Transverse colon (tissue), 4 donors: ENCODE results near the gene MGST2. TPM values are rescaled to one million over a fixed set of nuclear protein-coding genes. Genes with fewer than 3 reads are reported as not detected.

Source experiments
- DNase-seq: peaks from one replicate; pipeline ENCODE4 v3.0.0-alpha.2; 2019
- H3K27ac ChIP-seq, 4 donors: fragments of 200-600 bp; sonication (generic); 2 replicates each; pipeline ENCODE4 v1.5.1; 2016 to 2018; ENCODE audit warnings: inconsistent platforms in 4 of 4
- H3K27me3 ChIP-seq: fragments of 200-600 bp; sonication (generic); 2 replicates; pipeline ENCODE4 v1.5.1; 2017; ENCODE audit warnings: inconsistent platforms
- H3K36me3 ChIP-seq, 4 donors: fragments of 200-600 bp; sonication (generic); 2 replicates each; pipeline ENCODE4 v1.5.1; 2017 to 2019; ENCODE audit warnings: inconsistent platforms in 4 of 4
- H3K4me1 ChIP-seq, 4 donors: fragments of 200-600 bp; sonication (generic); 2 replicates each; pipeline ENCODE4 v1.5.1; 2017 to 2020; ENCODE audit warnings: inconsistent platforms in 4 of 4
- H3K4me3 ChIP-seq, 4 donors: fragments of 200-600 bp; sonication (generic); 1 replicate in 1 of 4; 2 replicates in 3 of 4; pipeline versions ENCODE4 v1.5.1 to v1.6.1; 2017 to 2019; ENCODE audit warnings: inconsistent platforms in 4 of 4
- H3K9me3 ChIP-seq, 2 donors: fragments of 200-600 bp; sonication (generic); 2 replicates each; pipeline ENCODE4 v1.5.1; 2017 to 2019; ENCODE audit warnings: inconsistent platforms in 2 of 2
- CTCF ChIP-seq, 5 experiments: fragments of 200-600 bp in 3 of 5; fragments of 450-650 bp in 2 of 5; sonication (generic) in 3 of 5; IDR thresholded peaks; 1 replicate in 2 of 5; 2 replicates in 3 of 5; pipeline ENCODE4 v1.5.1; 2016 to 2017; ENCODE audit warnings: antibody characterized with exemption in 5 of 5, inconsistent platforms in 3 of 5, mild to moderate bottlenecking in 2 of 5, moderate library complexity in 1 of 5
- EP300 ChIP-seq: sonication (generic); formaldehyde crosslinking; IDR thresholded peaks from one replicate; pipeline ENCODE4 v1.6.1; 2017; ENCODE audit warnings: antibody characterized with exemption, low read depth
- POLR2A ChIP-seq: fragments of 450-650 bp; IDR thresholded peaks from one replicate; pipeline ENCODE4 v1.6.1; 2016; ENCODE audit warnings: antibody characterized with exemption, mild to moderate bottlenecking, moderate library complexity
- POLR2AphosphoS5 ChIP-seq, 3 donors: sonication (generic); formaldehyde crosslinking; IDR thresholded peaks; one replicate each; pipeline ENCODE4 v1.6.1; 2016; ENCODE audit warnings: antibody characterized with exemption in 3 of 3
- WGBS, 2 donors: methylation state at CpG; one replicate each; pipeline ENCODE4 v1.1.5; 2018; ENCODE audit warnings: low coverage in 1 of 2; 5-methylcytosine and 5-hydroxymethylcytosine counted together
- in situ Hi-C, 4 donors: fragments of 200-750 bp; cut with MboI; loops; one replicate each; pipeline versions ENCODE4 v1.15.0 to v1.15.1; 2017; ENCODE audit warnings: low sequenced_read_pairs in 3 of 4, low pct_ligation_motif_present in 1 of 4, low pct_unique_long_range_greater_than_20kb in 1 of 4
- intact Hi-C: fragments of 100-400 bp; cut with DNase I; formaldehyde crosslinking; loops from one replicate; pipeline ENCODE4 v1.15.1; 2023; ENCODE audit warnings: low total_unique reads
- total RNA-seq, 4 donors: library from RNA; depleted of rRNA; stranded (reverse); fragments of >200 nt; gene quantifications; one replicate each; pipeline ENCODE4 v1.1.0, GENCODE V29; 2016

Gene MGST2
- total RNA-seq, 4 donors from 2014 or later, result 3.4 to 91.5 (median 39.4) TPM

- Histone ChIP-seq H3K9me3 (no peaks in the 10 kb centered on the region), H3K4me3 (peak overlapping the region in 3 of 4 donors; percentile 45 to 54 (median 47)), H3K27ac (peak overlapping the region; percentile 85 to 90 (median 88)), H3K27me3 (no peaks in the 10 kb centered on the region), H3K36me3 (no peaks in the 10 kb centered on the region), H3K4me1 (peaks cover 7 to 52% (median 31%) of the 10 kb centered on the region in 4 donors)
- intact Hi-C loops (no loop called here), in situ Hi-C loops (no loop called here)
- no peak for TF ChIP-seq POLR2AphosphoS5 (IDR thresholded peaks at IDR 0.05)
- no peak for TF ChIP-seq POLR2A
- no peak for TF ChIP-seq EP300
- no peak for TF ChIP-seq CTCF (IDR thresholded peaks at IDR 0.05)
- 24 to 66% methylated on average over 4 to 10 of the region's 10 CpGs for WGBS, 2 donors
- DNase-seq, result no peak
These were observed 435 bp upstream of the MGST2 start for GRCh38 chr4:139665079-139665689.

GRCh38 chr4:139666735-139667281 lies 1.2 kb downstream of the MGST2 start:
- Histone ChIP-seq H3K27ac (peak overlapping the region; percentile 85 to 90 (median 88)), H3K4me1 (peaks cover 7 to 45% (median 31%) of the 10 kb centered on the region in 4 donors), H3K9me3 (no peaks in the 10 kb centered on the region), H3K36me3 (no peaks in the 10 kb centered on the region), H3K4me3 (peak overlapping the region in 3 of 4 donors; percentile 45 to 54 (median 47)), H3K27me3 (no peaks in the 10 kb centered on the region)
- peak; percentile 70 for DNase-seq
- 22 to 37% methylated on average over 10 to 11 of the region's 11 CpGs for WGBS, 2 donors
- intact Hi-C loops (no loop called here), in situ Hi-C loops (no loop called here)
- TF ChIP-seq POLR2A (peak; percentile 18), CTCF (IDR thresholded peaks at IDR 0.05) (no peak), POLR2AphosphoS5 (IDR thresholded peaks at IDR 0.05) (peak in 1 of 3 donors; percentile 63)

- Histone ChIP-seq H3K4me3 (peak overlapping the region in 1 of 4 donors; percentile 47), H3K4me1 (peaks cover 7 to 45% (median 31%) of the 10 kb centered on the region in 4 donors), H3K36me3 (no peaks in the 10 kb centered on the region), H3K27ac (peak overlapping the region; percentile 85 to 90 (median 88)), H3K9me3 (no peaks in the 10 kb centered on the region), H3K27me3 (no peaks in the 10 kb centered on the region)
- DNase-seq, result no peak
- 35 to 58% methylated on average over 2 of the region's 2 CpGs for WGBS, 2 donors
- in situ Hi-C loops (no loop called here), intact Hi-C loops (no loop called here)
- TF ChIP-seq CTCF (IDR thresholded peaks at IDR 0.05) (no peak), POLR2AphosphoS5 (IDR thresholded peaks at IDR 0.05) (no peak), EP300 (no peak), POLR2A (no peak)
These were observed 2.4 kb downstream of the MGST2 start for GRCh38 chr4:139668036-139668435.

GRCh38 chr4:139668658-139669201 lies 3.1 kb downstream of the MGST2 start:
- H3K4me3 ChIP-seq, result no peak overlapping the region
- no peak for DNase-seq
- TF ChIP-seq EP300, result no peak
- TF ChIP-seq POLR2A, result no peak
- TF ChIP-seq POLR2AphosphoS5 (IDR thresholded peaks at IDR 0.05), result no peak
- no peak for TF ChIP-seq CTCF (IDR thresholded peaks at IDR 0.05)
- intact Hi-C loops (no loop called here), in situ Hi-C loops (no loop called here)
- 83 to 94% methylated on average over 3 to 4 of the region's 4 CpGs for WGBS, 2 donors
- H3K9me3 ChIP-seq, result no peaks in the 10 kb centered on the region
- no peaks in the 10 kb centered on the region for H3K36me3 ChIP-seq
- H3K27ac ChIP-seq, result peak overlapping the region in 3 of 4 donors; percentile 85 to 90 (median 89)
- no peaks in the 10 kb centered on the region for H3K27me3 ChIP-seq
- peaks cover 7 to 45% (median 31%) of the 10 kb centered on the region in 4 donors for H3K4me1 ChIP-seq
